Hematopoietic multipotent progenitor cell treated with erythropoietin and hydrocortisone succinate and interleukin-3 and kit ligand, for 6 days (in vitro differentiated cells): Measurements from ENCODE around the gene DAND5.

Source experiments
- DNase-seq: peaks from one replicate; pipeline ENCODE4 v3.0.0-alpha.2; 2015

The DAND5 gene

DNA sequence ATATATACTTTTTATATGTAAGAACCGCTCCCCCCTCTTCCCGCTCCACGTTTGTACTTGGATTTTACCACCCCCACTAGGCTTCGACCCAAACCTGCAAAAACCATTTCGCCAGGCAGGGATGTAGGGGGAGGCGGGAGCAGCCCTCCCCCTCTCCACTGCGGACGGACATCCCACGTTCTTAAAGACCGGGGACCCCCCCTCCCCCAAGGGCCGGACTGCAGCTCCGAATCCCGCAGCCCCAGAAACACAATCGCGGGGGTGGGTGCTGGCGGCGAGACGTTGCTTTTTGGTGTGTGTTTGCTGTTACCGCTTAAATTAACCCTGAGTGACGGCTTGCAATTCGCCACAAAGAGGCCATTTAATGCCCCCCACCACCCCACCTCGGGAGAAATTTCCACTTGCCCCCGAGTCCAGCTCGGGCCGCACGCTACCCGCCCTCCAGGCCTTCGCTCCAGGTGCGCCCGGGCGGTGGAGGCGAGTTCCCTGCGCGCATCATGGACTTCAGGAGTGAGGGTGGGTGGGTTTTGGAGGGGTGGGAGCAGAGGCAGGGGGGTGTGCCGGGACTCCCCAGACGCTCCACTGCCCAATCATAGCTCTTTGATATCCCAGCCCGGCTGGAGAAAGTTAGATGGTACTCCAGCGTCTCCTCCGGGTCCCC is 41.7 kb downstream of the DAND5 start:
- no peak for DNase-seq

DNA sequence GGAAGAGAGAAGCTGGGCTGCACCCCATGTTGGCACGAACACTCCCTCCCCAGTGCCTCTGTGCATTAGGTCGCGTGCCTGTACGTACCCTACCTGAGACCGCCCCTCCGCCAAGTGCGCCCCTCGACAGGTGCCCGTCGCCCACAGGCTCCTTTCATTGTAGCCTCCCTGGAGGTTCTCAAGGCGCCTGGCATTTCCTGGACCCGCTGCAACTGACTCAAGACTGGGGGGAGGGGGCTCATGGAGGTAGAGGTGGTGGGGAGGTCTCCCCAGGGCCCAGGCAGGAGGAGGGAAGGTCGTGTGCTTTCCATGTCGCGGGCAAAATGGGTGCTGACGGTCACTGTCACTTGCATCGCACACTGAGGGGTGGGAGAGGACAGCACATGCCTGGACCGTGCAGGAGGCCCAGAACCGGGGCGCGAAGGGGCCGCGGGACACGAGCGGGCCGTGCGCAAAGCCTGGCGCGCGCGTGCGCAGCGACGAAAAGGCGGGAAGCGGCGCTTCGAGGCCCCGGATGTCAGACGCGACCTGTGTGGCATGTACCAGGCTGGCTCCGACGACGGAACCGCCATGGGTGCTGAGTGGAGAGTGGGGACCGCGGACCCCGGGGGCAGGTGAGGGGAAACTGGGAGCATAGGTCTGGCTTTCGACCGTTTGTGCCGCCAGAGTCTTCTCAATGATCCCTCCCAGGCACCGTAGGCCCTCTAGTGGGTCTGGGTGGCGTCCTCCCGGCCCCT is 42.4 kb downstream of the DAND5 start:
- peak; percentile 46 for DNase-seq

DNA sequence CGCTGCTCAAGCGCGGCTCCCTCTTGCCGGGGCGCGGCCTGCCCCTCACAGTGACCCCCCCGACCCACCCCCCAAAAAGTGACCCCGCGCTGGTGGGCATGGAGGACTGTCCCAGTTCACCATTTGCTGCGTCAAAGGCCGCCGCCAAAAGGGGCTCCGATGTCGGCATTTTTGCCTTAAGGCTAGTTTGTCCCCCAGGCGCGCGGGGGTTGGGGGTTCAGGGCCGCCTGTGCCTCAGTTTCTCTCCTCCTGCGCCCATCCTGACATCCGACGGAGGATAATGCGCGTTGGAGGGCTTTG is 43.0 kb downstream of the DAND5 start:
- no peak for DNase-seq

- peak; percentile 56 for DNase-seq
These were observed 43.6 kb downstream of the DAND5 start for GRCh38 chr19:13012690-13013608.

GRCh38 chr19:13013649-13014048 is 44.3 kb downstream of the DAND5 start:
- DNase-seq, result no peak

- peak; percentile 44 for DNase-seq
These were observed 44.9 kb downstream of the DAND5 start for GRCh38 chr19:13014101-13014920.

DNA sequence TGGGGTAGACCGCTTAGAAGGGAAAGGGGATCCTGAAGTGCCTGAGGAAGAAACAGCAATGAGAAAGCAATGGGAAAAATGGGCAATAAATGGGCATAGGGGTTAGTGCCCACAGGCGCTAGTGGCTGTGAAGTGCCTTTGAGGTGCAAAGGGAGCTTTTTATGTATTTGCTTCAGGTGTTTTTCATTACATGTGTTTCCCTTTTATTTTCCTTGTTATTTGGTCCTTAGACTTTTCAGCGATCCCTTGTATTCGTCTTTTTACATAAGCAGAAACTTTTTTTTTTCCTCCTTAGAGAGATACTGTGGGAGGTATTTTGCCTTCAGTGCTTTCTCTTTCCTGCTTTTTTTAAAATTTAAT is 45.5 kb downstream of the DAND5 start:
- DNase-seq, result no peak

DNA sequence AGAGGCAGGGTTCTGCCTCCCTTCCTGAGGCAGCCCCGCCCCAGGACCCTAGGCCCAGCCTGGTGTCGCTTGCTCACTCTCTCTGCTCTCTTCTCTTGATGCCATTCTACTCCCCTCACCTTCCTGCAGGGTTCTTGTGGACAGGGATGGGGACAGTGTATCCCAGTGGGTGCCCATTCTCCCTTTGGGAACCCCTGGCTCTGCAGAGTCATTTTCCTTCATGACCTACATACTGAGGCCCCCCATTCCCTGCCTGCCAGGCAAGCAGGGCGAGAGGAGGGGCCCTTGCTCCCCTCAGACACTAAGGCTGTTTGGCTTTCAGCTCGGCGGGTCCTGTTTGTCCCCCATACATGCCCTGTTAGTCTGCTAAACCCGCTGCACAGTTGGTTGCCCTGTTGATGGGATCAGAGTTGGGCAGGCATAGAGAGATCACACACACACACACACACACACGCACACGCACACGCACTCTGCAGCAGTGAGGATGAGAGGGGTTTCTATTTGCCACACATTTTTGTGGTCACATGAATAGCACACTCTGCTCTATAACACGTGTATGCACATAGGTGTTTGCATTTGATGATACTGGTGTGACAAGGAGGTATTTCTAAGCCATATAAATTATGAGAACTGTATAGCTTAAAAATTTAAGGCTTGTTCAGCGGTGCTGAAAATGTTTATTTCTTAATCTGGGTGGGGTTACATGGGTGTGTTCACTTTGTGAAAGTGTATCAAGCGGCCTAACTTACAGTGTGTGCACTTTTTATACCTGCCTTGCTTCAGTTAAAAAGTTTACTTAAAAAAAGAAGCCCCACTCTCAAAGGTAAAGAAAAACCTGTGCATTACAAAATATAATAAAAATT is 46.2 kb downstream of the DAND5 start:
- peak; percentile 41 for DNase-seq

DNA sequence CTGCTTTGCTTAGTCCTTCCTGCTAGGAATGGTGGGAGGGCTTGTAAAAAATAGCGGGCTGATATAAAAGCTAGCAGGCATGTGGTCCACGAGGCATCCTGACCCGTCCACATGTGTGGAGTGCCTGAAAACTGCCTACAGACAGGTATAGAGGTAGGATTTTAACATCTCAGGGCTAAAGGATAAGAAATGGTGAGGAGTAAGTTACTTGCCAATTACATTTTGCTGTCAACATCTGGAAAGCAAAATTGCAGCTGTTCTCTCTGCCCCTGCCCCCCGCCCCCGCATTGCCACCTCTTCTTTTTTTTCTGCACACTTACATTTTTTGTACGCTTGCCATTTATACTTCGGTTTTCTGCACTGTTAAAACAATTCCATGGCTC is 46.9 kb downstream of the DAND5 start:
- no peak for DNase-seq

- no peak for DNase-seq
These were observed 47.4 kb downstream of the DAND5 start for GRCh38 chr19:13016628-13017305.

- no peak for DNase-seq
These were observed 48.1 kb downstream of the DAND5 start for GRCh38 chr19:13017306-13018034.

DNA sequence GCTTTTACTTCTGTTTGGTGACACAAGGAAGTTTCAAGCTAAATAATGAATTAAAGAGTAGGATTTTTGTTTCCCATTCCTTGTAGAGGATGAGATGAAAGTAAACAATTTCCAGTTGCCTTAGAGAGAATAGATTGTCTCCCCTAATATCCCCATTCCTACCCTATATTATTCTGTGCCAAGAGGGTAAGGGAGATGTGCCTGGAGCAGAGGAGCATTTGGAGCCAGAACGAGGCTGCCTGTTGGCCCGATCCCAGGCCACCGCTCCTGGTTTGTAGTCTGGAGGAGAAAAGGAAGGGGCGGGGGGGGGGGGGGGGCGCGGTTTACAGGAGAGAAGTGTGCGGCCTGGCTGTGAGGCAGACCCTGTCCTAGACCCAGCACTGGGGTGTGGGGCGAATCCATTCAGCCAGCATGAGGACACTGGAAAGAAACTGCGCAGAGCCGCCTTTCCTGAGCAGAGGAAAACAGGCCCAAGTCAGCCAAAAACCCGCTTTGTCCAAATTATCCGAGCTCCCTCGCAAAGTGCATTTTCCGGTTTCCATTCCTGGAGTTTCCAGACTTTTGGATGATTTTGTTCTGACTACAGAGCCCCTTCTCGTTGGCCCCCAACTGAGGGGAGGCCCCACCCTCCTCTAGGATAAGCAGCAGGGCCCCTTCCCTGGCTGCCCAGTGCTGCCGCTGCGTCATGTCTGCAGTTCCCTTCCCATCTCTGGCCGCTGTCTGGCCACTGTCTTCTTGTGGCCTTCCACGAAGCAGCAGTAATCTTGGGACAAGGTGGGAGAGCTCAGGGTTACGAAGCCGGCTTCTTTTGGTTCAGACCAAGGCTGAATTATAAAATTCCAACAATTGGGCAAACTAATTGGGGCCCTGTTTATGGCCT is 48.9 kb downstream of the DAND5 start:
- no peak for DNase-seq

DNA sequence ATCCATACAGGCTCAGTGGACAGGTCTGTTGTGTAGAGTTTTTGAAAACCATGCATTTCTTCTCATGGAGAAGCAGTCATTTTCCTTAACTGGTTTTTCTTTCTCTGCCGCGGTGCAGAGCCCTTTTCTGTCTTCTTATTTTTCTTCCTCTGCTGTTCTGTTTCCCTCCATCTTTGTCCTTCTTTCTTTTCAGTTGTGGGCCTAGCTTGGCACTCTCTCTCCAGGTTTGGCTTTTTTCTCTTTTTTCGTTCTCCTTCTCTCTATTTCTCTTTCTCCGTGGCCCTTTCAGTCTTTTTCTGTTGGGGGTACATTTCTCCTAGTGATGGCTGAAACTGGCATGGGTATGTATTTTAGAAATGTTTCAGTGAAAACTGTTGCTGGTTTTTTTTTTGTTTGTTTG is 50.0 kb downstream of the DAND5 start:
- DNase-seq, result no peak

GRCh38 chr19:13020002-13020414 is 50.6 kb downstream of the DAND5 start:
- no peak for DNase-seq

GRCh38 chr19:13022111-13022858 is 52.9 kb downstream of the DAND5 start:
- peak; percentile 53 for DNase-seq

GRCh38 chr19:13022859-13023636 is 53.7 kb downstream of the DAND5 start:
- DNase-seq, result peak; percentile 85

GRCh38 chr19:13023656-13024055 is 54.3 kb downstream of the DAND5 start:
- DNase-seq, result no peak
